ENCODE results near the gene PLD2.
"Not testable (repeated sequence)": the region's sequence is repeated elsewhere in the genome, so short reads cannot be mapped to it uniquely, and the experiment has no call there.

The PLD2 gene

DNA sequence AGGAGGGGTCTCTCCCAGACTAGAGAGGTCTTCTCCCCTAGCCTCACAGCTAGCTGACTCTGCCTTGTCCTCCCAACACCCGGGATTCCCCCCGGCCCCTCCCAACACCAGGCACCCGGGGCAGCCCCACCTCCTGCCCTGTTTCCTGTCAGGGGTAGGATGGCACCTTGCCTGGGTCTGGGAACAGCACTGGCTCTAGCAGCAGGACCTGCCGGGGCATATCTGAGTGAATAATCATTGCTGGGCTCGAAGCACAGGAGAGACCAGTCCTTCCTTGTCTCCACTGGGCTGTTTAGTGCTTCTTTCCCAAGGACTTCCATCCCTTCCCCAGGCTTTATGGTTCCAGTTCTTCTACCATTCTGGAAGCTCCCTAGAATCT lies 51.9 kb downstream of the PLD2 start:
- in situ Hi-C loops (cut with HindIII; ENCODE audit: low pct_unique_long_range_greater_than_20kb, low sequenced_read_pairs) = no loop called here
- TF ChIP-seq JUND (IDR thresholded peaks at IDR 0.05; ENCODE audit: low read depth) = no peak
- DNase-seq (ENCODE audit: low read depth in 1 of 2, low spot score in 1 of 2) = peak in 1 of 2 experiments; percentile 32

DNA sequence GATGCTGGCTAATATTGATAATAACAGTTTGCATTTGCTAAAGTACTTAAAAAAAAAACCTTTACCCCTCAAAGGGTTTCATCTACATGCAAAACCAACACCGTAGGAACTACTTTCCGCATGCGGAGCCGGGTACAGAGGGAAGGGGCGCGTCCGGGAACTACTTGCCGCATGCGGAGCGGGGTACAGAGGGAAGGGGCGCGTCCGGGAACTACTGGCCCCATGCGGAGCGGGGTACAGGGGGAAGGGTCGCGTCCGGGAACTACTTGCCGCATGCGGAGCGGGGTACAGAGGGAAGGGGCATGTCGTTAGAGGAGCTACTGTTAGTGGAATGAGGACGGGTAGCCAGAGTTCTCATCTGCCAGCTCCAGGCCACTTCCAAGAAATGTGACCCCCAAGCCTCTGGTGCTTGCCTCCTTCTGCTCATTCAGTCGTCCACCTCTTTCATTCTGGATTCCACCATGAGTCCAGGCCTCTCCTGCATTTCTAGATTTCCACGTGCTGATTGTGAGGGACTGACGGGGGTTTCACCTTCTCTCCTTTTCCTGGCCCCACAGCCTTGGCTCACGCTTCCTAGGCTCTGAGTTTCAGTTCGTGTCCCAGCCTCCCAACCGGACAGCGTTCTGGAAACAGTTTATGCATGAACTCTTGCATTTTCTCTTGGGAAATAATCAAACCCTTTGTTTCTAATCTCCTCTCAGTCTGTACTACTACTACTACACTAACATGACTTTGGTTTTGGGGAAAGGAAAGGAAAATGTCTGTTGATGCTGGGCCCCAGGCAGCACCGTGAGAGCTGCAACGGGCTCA lies 53.1 kb downstream of the PLD2 start:
- no peak for TF ChIP-seq JUND (IDR thresholded peaks at IDR 0.05; ENCODE audit: low read depth)
- no peak for DNase-seq (ENCODE audit: low read depth in 1 of 2, low spot score in 1 of 2)

DNA sequence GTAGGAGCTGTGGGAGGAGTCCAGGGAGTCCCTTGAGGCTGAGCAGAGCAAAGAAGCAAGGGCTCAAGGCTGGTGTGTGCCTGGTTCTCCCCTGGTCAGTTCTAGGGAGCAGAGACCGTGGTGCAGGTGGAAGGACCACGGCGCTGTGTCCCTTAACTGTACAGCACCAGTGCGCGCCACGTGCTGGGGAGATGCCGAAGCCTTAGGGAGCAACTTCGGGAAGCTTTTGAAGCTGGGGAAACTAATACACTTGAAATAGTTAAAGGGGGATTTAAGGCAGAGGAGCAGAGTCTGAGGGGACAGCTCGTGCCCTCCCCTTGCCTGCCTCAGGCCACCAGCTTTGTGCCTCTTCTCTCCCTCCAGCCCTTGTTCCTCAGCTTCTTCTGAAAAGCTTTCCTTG lies 53.7 kb downstream of the PLD2 start:
- in situ Hi-C loops (cut with HindIII; ENCODE audit: low pct_unique_long_range_greater_than_20kb, low sequenced_read_pairs) = no loop called here
- no peak for DNase-seq (ENCODE audit: low read depth in 1 of 2, low spot score in 1 of 2)
- TF ChIP-seq JUND (IDR thresholded peaks at IDR 0.05; ENCODE audit: low read depth) = no peak

More for the DNA sequence above, 53.1 kb downstream of the PLD2 start:
- in situ Hi-C loops (cut with HindIII; ENCODE audit: low pct_unique_long_range_greater_than_20kb, low sequenced_read_pairs) = no loop called here

DNA sequence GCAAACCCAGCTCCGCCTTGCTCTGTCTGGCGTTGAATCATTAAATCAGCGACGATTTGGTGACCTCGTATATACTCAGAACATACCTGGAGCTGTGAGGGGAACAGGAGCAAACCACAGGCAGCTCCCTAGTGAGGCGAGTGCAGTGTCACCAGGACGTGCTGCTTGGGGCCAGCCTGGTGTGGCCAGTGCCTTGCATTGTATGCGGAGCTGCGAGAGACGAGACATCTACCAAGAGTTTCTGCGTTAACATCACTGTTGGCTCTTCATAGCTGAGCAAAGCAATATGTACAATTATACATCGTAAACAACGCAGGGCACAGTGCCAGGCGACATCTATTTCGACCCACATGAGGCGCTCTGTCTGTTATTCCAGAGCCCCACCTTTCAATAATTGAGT lies 54.1 kb downstream of the PLD2 start:
- TF ChIP-seq JUND (IDR thresholded peaks at IDR 0.05; ENCODE audit: low read depth) = no peak
- in situ Hi-C loops (cut with HindIII; ENCODE audit: low pct_unique_long_range_greater_than_20kb, low sequenced_read_pairs) = no loop called here
- no peak for DNase-seq (ENCODE audit: low read depth in 1 of 2, low spot score in 1 of 2)

DNA sequence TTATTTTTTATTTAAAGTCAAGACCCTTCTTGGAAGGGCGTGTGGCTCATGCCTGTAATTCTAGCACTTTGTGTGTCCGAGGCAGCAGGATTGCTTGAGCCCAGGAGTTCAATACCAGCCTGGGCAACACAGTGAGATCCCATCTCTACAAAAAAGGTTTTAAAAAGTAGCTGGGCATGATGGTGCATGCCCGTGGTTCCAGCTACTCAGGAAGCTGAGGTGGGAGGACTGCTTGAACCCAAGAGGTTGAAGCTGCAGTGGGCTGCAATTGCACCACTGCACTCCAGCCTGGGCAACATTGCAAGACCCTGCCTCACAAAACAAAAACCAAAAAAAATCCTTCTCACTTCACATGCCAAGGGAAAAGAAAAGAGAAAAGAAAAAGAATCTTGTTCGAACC lies 55.8 kb downstream of the PLD2 start:
- DNase-seq (ENCODE audit: low read depth in 1 of 2, low spot score in 1 of 2) = no peak
- TF ChIP-seq JUND (IDR thresholded peaks at IDR 0.05; ENCODE audit: low read depth) = no peak
- in situ Hi-C loops (cut with HindIII; ENCODE audit: low pct_unique_long_range_greater_than_20kb, low sequenced_read_pairs) = no loop called here

DNA sequence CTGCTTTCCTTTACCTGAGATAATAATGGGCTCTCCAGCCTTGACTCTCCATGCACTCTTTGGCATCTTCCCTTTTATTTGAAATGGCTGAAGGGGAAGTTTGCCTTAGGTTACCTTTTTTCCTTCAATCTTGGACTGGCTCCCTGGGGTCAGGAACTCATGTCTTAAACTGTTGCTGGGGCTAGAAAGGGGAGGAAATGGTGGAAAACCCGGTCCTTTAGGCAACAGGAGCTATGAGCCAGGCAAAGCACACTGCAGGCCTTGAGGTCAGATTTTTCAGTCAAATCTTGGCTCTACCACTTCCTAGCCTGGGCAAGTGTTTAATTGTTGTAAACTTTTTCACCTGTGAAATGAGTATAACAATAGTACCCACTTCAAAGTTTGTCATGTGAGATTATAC lies 56.4 kb downstream of the PLD2 start:
- in situ Hi-C loops (cut with HindIII; ENCODE audit: low pct_unique_long_range_greater_than_20kb, low sequenced_read_pairs) = no loop called here
- TF ChIP-seq JUND (IDR thresholded peaks at IDR 0.05; ENCODE audit: low read depth) = no peak
- no peak for DNase-seq (ENCODE audit: low read depth in 1 of 2, low spot score in 1 of 2)

DNA sequence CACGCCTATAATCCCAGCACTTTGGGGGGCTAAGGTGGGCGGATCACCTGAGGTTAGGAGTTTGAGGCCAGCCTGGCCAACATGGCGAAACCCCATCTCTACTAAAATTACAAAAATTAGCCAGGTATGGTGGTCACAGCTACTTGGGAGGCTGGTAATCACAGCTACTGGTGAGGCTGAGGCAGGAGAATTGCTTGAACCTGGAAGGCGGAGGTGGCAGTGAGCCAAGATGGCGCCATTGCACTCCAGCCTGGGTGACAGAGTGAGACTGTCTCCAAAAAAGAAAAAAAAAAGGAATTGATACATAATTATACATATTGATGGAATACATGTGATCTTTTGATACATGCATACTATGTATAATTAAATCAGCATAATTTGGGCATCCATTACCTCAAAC lies 60.6 kb downstream of the PLD2 start:
- in situ Hi-C loops (cut with HindIII; ENCODE audit: low pct_unique_long_range_greater_than_20kb, low sequenced_read_pairs); DNase-seq (ENCODE audit: low read depth in 1 of 2, low spot score in 1 of 2): not testable (repeated sequence)

DNA sequence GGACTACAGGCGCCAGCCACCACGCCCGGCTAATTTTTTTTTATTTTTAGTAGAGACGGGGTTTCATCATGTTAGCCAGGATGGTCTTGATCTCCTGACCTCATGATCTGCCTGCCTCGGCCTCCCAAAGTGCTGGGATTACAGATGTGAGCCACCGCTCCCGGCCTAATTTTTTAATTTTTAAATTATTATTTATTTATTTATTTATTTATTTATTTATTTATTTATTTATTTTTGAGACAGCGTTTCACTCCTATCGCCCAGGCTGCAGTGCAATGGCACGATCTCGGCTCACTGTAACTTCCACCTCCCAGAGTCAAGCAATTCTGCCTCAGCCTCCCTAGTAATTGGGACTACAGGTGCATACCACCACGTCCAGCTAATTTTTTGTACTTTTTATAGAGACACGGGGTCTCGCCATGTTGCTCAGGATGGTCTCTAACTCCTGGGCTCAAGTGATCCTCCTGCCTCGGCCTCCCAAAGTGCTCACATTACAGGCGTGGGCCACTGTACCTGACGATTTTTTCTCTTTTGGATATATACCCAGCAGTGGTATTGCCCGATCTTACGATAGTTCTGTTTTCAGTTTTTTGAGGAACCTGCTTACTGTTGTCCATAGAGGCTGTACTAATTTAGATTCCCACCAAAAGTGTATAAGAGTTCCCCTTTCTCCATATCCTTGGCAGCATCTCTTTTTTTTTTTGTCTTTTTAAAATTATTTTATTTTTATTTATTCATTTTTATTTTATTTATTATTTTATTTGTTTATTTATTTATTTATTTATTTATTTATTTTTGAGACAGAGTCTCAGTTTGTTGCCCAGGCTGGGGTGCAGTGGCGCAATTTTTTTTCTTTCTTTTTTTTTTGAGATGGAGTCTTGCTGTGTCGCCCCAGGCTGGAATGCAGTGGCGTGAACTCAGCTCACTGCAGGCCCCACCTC lies 62.4 kb downstream of the PLD2 start:
- DNase-seq (ENCODE audit: low read depth in 1 of 2, low spot score in 1 of 2); in situ Hi-C loops (cut with HindIII; ENCODE audit: low pct_unique_long_range_greater_than_20kb, low sequenced_read_pairs): not testable (repeated sequence)

DNA sequence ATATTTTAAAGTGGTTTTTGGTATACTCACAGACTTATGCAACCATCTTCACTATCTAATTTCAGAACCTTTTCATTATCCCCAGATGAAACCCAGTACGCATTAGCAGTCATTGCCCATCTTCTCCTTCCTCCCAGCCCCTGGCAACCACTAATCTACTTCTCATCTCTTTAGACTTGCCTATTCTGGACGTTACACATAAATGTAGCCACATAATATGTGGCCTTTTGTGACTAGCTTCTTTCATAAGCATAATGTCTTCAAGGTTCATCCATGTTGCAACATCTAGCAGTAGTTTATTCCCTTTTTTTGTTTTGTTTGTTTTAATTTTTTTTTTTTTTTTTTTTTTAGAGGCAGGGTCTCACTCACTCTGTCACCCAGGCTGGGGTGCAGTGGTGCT lies 63.9 kb downstream of the PLD2 start:
- no peak for DNase-seq (ENCODE audit: low read depth in 1 of 2, low spot score in 1 of 2)
- in situ Hi-C loops (cut with HindIII; ENCODE audit: low pct_unique_long_range_greater_than_20kb, low sequenced_read_pairs) = no loop called here
- no peak for TF ChIP-seq JUND (IDR thresholded peaks at IDR 0.05; ENCODE audit: low read depth)

DNA sequence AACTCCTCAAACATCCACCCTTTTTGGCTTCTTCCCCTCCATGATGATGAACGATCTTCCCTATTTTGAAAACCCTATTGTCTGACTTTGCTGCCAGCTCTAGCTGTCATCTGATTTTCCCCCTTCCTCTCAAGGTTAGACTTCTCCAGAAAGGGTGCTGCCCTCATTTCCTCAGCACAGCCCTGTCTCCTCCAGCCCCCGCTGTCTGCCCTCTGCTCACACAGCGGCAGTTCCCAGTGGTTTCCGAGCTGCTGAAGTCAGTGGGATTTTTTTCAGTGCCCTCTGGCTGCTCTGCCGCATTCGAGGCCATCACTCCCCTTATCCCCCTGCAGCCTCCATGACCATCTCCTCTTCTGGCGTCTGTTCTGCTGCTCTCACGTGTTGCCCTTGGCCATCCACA lies 65.8 kb downstream of the PLD2 start:
- in situ Hi-C loops (cut with HindIII; ENCODE audit: low pct_unique_long_range_greater_than_20kb, low sequenced_read_pairs) = no loop called here
- no peak for TF ChIP-seq JUND (IDR thresholded peaks at IDR 0.05; ENCODE audit: low read depth)
- DNase-seq (ENCODE audit: low read depth in 1 of 2, low spot score in 1 of 2) = no peak

Data from T47D (cell line).